ENCODE results near the gene GMIP. TPM values are rescaled to one million over a fixed set of nuclear protein-coding genes. Genes with fewer than 3 reads are reported as not detected.

GMIP gene
- total and polyA plus RNA-seq, 2 experiments from 2014 or later = 5.1 to 22.1 TPM

GRCh38 chr19:19623383-19623782, 20.1 kb downstream of the GMIP start (continued):
- TF ChIP-seq ZNF462 (CRISPR knock-in tag; IDR thresholded peaks at IDR 0.05) = no peak
- TF ChIP-seq JUNB (IDR thresholded peaks at IDR 0.05; ENCODE audit: unreplicated experiment) = no peak
- TF ChIP-seq EZH2phosphoT487 (IDR thresholded peaks at IDR 0.05; ENCODE audit: unreplicated experiment) = no peak
- TF ChIP-seq ETS1 (IDR thresholded peaks at IDR 0.05) = no peak
- no peak for TF ChIP-seq STAT1 (IDR thresholded peaks at IDR 0.05; ENCODE audit: unreplicated experiment)
- TF ChIP-seq NANOG (IDR thresholded peaks at IDR 0.05; ENCODE audit: borderline replicate concordance) = no peak
- no peak for TF ChIP-seq REST (IDR thresholded peaks at IDR 0.05; ENCODE audit: unreplicated experiment)
- no peak for TF ChIP-seq CTCF (conservative IDR thresholded peaks at IDR 0.05; ENCODE audit: low read depth in 2 of 2)

All from GM23338 (cell line).